Lower leg skin (tissue), 3 donors: ENCODE measurements around the gene LRIT1.

Experiments
- POLR2A ChIP-seq, 2 donors: fragments of 450-650 bp; IDR thresholded peaks; one replicate each; pipeline ENCODE4 v1.6.1; 2016 to 2017; ENCODE audit warnings: antibody characterized with exemption in 2 of 2, mild to moderate bottlenecking in 1 of 2, moderate library complexity in 1 of 2
- TF ChIP-seq, protein P1 (sequence below), 3 donors: fragments of 450-650 bp; IDR thresholded peaks; one replicate each; pipeline ENCODE4 v1.5.1; 2016; ENCODE audit warnings: antibody characterized with exemption in 3 of 3, mild to moderate bottlenecking in 3 of 3, moderate library complexity in 2 of 3

DNA sequence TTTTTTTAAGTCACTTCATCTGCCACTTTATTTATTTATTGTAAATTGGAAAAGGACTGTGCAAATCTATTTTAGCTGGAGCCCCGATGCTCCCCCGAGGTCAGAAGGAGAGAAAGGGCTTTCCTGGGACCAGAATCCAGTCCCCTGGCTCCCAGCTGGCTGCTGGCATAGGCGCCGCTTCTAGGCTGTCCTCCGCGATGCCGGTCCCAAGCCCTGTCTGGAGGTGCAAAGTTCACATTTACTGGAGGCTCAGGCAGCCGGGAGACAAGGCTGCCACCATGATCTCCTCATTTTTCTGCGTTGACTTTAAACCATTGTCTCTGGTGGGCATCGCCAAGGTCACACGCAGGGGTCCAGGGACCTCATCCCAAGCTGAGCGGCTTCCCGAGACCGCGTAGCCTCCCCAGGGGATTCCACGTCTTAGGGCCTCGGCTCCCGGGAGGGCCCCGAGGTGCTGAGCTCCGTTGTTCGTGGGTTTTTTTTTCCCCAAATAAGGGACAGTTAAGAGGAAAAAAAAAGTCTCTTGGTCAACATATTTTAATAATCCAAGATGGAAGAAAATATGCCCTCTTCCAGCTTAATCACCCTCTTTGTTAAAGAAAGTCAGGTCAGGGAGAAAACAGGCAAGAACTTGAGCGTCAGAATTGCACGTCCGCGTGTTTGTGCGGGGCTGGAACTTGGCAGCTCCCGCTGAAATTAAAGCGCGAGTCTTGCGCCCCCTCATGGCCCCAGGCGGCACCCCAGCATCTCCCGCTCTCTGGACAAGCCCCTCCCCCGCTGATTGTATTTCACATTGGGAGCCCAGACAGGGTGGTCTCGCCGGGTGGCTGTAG is 15.4 kb upstream of the LRIT1 start:
- TF ChIP-seq POLR2A (IDR thresholded peaks at IDR 0.05) = no peak
- TF ChIP-seq, protein P1, sequence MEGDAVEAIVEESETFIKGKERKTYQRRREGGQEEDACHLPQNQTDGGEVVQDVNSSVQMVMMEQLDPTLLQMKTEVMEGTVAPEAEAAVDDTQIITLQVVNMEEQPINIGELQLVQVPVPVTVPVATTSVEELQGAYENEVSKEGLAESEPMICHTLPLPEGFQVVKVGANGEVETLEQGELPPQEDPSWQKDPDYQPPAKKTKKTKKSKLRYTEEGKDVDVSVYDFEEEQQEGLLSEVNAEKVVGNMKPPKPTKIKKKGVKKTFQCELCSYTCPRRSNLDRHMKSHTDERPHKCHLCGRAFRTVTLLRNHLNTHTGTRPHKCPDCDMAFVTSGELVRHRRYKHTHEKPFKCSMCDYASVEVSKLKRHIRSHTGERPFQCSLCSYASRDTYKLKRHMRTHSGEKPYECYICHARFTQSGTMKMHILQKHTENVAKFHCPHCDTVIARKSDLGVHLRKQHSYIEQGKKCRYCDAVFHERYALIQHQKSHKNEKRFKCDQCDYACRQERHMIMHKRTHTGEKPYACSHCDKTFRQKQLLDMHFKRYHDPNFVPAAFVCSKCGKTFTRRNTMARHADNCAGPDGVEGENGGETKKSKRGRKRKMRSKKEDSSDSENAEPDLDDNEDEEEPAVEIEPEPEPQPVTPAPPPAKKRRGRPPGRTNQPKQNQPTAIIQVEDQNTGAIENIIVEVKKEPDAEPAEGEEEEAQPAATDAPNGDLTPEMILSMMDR (IDR thresholded peaks at IDR 0.05) = no peak
